Forelimb muscle (tissue), 1 donor: ENCODE data around the gene KMT5C. TPM values are rescaled to one million over a fixed set of nuclear protein-coding genes. Genes with fewer than 3 reads are reported as not detected.

ENCODE experiments used
- DNase-seq: peaks from one replicate; pipeline ENCODE4 v3.0.0-alpha.2; 2013; ENCODE audit warnings: low read depth
- polyA plus RNA-seq: library from polyadenylated mRNA; unstranded; fragments of 120-200 nt; gene quantifications from one replicate; pipeline ENCODE4 v1.2.1, GENCODE V29; 2013; ENCODE audit not compliant: insufficient read length

KMT5C gene
- polyA plus RNA-seq, 1 donor, result 27.5 TPM

- no peak for DNase-seq
Observed at GRCh38 chr19:55366790-55367189, 27.1 kb downstream of the KMT5C start.

- no peak for DNase-seq
Observed at GRCh38 chr19:55368106-55368505, 28.4 kb downstream of the KMT5C start.

GRCh38 chr19:55368701-55369563, 29.3 kb downstream of the KMT5C start:
- DNase-seq, result no peak

DNA sequence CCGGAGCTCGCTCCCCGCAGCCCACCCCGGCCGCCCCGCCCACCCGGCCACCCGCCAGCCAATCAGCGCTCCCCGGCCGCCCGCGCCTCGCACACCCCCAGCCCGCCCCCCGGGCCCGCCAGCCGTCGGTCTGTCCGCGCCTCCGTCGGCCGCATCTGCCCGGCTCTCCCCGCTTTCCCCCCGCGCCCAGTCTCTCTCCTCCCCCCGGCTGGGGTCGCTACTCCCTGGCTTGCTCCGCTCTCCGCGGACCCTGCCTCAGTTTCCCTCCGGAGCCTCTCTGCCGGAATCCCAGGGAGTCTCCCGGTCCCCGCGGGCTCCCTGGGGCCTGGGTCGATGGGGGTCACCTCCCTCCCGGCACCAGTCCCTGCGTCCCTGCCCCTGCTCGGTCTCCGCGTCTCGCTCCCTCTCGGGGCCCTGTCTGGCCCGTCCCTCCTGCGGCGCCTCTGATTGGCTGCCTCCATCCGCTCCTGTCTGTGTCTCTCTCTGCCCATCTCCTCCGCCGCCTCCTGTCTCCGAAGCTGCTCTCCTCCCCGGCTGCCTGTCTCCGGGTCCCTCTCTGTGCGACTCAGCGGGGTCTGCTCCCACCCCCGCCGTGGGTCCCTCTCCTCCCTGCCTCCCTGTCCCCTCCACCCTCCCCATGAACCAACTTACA, 30.1 kb downstream of the KMT5C start:
- DNase-seq, result no peak

DNA sequence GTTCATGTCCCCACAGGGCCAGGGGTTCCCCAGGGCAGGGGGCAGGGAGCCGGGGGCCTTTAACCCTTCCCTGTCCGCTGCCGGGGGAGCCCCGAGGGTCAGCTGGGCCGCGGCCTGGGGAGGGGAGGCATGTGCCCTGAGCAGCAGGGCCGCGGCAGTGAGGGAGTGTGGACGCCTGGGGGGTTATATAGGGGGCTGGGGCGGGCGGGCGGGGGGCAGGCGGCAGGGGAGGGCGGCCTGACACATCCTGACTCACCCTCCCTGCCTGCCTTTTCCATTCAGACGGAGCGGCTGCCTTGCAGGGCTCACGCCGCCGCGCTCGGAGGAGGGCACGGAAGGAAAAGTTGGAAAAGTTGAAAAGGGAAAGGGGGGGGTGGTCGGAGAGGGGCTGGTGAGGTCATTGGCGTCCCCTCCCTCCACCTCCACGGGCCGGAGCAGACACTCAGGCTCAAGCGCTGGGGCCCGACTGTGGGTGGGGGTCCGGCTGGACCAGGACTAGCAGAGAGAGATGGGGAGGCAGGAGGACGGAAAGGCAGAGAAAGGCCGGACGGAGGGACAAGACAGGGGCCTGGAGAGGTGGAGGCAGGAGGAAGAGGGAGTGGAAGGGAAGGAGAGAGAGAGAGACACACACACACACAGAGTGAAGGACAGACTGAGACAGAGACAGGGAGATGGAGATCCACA, 30.8 kb downstream of the KMT5C start, which contains the start of gene IL11:
TSS of gene IL11 (minus strand) at position 159 of the 684 bp plus-strand sequence. CDS start at position 6, 153 bp downstream.
- no peak for DNase-seq

- DNase-seq, result no peak
Observed at GRCh38 chr19:55372316-55373081, 32.8 kb downstream of the KMT5C start.

- no peak for DNase-seq
Observed at GRCh38 chr19:55373306-55373992, 33.8 kb downstream of the KMT5C start.

- no peak for DNase-seq
Observed at GRCh38 chr19:55373993-55374757, 34.5 kb downstream of the KMT5C start.

DNA sequence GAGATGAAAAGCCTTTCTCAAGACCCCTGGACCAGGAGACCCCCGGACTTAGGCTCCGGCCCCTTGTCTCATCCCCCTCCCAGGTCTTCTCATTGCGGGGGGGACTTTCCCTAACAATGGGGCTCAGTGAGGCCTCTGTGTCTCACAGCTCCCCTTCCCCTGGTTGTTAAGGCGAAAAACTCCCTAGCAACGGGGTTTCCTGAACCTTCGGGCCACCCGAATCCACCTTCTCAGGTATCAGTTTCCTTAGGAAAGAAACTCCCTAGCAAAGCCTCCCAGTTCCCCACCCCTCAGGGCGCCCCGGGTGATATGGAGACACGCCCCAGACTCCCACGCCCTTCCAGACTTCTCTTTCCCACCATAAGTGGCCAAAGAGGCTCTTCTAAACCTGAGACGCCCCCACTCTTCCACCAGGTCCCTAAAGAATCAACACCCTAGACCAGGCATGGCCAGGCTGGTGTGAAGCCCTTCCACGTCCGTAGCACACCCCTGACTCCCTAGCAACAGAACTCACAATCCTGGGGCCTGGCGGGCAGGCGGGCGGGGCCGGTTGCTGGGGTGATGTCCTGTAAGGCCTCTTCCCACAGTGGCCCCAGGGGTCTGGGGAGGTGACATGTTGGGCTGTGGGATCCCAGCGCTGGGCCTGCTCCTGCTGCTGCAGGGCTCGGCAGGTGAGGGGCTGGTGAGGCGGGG, 36.7 kb downstream of the KMT5C start, which contains the start of gene TMEM190:
TSS of gene TMEM190 (plus strand) at position 586 of the 693 bp plus-strand sequence. CDS start at position 614, 28 bp downstream.
- no peak for DNase-seq

DNA sequence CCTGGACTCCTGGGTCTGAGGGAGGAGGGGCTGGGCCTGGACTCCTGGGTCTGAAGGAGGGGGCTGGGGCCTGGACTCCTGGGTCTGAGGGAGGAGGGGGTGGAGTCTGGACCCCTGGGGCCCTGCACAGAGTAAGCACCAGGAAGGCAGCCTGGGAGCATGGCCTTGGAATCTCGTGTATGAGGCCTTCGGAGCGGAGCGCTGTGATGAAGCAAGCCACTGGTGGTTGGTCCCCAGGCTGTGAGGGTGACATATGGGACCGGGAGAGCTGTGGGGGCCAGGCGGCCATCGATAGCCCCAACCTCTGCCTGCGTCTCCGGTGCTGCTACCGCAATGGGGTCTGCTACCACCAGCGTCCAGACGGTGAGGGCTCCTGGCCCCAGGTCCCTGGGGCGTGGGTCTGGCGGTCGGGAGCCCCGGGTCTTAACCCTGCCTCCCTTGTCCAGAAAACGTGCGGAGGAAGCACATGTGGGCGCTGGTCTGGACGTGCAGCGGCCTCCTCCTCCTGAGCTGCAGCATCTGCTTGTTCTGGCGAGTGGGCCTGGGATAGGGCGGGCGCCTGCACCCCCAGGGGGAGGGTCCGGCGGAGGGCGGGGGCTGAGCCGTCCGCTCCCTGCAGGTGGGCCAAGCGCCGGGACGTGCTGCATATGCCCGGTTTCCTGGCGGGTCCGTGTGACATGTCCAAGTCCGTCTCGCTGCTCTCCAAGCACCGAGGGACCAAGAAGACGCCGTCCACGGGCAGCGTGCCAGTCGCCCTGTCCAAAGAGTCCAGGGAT, 37.9 kb downstream of the KMT5C start:
- no peak for DNase-seq

DNA sequence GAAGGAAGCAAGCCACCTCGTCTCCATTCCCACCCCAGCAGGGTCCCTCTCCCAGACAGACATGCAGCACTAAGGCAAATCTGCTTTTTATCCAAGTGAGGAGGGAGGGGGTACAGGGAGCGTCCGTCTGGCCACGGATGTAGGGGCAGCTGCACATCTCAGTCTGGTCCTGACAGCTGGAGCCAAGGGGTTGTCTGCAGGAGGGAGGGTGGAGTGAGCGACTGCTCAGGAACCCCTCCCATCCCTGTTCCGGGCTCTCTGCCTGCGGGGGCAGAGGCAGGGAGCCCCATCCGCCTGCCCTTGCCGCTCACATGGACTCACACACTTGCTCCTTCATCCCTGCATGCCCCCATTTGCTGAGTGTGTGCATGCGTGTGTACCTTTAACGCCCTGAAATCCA, 39.5 kb downstream of the KMT5C start:
- no peak for DNase-seq

DNA sequence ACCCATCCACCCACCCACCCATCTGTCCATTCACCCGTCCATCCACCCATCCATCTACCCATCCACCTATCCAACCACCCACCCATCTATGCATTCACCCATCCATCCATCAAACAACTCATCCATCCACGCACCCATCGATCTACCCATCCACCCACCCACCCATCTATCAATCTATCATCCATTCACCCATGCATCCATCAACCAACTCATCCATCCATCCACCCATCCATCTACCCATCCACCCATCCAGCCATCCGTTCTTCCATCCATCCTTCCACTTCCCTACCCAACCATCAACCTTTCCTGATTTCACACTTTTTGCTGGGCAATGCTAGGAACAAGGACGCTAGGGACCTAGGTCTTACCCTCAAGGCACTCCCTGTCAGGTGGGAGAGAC, 42.3 kb downstream of the KMT5C start:
- no peak for DNase-seq

DNA sequence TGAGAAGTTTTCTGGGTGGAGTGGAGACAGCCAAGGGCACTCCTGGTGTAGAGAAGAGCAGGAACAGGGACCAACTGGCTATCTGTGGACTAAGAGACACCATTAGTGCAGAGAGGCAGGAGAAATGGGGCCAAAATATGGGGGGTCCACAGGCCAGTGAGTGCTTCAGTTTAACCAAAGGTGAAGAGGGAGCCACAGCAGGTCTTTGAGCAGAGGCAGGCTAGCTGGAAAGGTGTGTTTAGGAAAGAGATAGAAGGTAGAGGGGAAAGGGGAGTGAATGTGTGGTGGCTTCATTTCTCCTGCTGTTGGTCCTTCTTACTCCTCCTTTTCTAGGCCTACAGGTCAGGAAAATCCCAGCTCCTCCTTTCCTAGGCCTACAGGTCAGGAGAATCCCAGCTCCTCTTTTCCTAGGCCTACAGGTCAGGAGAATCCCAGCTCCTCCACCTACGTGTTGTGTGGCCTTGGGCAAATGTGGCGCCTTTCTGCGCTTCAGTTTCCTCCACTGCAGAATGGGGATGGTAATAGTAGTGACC, 42.9 kb downstream of the KMT5C start:
- no peak for DNase-seq

DNA sequence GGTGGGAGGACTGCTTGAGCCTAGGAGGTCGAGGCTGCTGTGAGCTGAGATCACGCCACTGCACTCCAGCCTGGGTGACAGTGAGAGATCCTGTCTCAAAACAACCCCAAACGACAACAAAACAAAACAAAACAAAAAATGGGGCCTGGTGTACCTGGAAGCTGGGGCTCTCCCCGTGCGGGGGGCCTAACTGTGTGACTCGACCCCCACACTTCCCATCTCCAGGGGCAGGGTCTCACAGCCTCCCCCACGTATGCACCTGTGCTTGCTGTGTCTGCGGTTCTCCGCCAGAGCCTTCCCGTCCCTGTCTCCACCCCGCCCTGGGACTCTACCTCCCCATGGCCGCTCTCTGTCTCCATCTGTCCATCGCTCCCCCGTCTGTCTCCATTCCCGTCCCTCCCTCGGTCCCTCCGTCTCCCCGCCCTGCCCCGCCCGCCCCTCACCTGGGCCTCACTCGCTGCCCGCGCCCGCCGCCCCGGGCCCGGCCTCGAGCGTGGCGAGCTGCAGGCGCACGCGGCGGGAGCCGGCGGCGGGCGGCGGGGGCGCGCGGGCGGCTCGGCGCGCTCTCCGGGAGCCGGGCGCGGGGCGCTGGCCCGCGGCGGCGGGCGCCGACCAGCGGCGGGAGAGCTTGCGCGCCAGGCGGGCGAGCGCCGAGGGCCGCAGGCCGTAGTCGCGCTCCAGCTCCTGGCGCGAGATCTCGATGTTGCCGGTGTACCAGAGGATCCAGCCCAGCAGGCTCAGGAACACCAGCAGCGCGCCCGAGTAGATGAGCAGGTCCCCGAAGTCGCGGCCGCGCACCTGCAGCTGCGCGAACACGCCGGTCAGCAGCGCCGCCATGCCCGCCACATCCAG, 43.8 kb downstream of the KMT5C start:
- no peak for DNase-seq

- no peak for DNase-seq
Observed at GRCh38 chr19:55384131-55384919, 44.6 kb downstream of the KMT5C start, which contains the start of gene TMEM238. TMEM238 (minus strand) TSS chr19:55384292; CDS start chr19:55384259, 33 bp downstream.

DNA sequence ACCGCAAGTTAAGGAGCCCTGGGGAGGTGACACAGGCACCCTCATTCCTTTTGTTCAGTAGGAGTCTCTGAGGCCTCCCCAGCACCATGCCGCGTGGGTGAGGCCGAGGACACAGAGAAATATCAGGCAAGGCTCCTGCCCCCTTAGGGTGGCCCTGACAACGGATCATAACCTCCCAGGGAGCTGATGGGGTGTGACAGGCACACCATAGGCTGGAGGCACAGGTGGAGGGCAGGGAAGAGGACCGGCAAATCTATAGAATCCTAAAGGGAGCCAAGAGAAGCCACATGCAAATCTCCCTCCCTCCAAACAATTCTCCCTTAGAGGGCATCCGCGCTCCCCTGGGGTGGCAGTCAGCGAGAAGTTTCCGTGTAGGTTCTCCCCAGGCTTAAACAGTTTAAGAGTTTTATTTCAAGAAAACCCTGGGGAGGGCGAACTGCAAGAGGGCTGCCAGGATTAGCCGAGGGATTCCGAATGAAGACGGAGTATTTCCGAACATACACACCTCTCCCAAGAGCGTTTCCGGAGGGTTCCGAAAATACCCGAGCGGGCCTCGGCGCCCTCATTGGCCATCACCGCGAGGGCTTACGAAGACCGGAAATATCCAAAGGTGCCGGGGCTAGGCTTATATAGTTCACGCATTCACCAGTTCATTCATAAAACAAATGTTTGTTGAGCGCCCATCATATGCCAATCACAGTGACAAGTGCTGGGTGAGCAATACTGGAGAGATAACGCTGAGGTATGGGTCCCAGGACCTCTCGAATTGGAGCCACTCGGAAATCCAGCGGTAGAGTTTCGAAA, 45.4 kb downstream of the KMT5C start:
- peak; percentile 94 for DNase-seq
